Thymus (tissue), 11 donors: ENCODE measurements around the gene KAT8. TPM values are rescaled to one million over a fixed set of nuclear protein-coding genes. Genes with fewer than 3 reads are reported as not detected.

ENCODE experiments used
- DNase-seq, 9 donors: peaks; one replicate each; pipeline ENCODE4 v3.0.0-alpha.2; 2013; ENCODE audit warnings: low spot score in 9 of 9, low read depth in 6 of 9, missing footprints in 1 of 9
- H3K27ac ChIP-seq, 2 donors: one replicate each; pipeline ENCODE4 v1.5.1; 2013; ENCODE audit warnings: control low read depth in 1 of 2, low read depth in 1 of 2, low read length in 1 of 2, mild to moderate bottlenecking in 1 of 2, moderate library complexity in 1 of 2
- H3K27me3 ChIP-seq, 2 donors: one replicate each; pipeline ENCODE4 v1.5.1; 2013; ENCODE audit warnings: low read length in 1 of 2; ENCODE audit not compliant: control insufficient read depth in 2 of 2, insufficient read depth in 1 of 2
- H3K36me3 ChIP-seq, 2 donors: one replicate each; pipeline ENCODE4 v1.5.1; 2013; ENCODE audit warnings: low read length in 1 of 2, mild to moderate bottlenecking in 1 of 2, moderate library complexity in 1 of 2; ENCODE audit not compliant: control insufficient read depth in 2 of 2, insufficient read depth in 2 of 2
- H3K4me1 ChIP-seq, 2 donors: one replicate each; pipeline ENCODE4 v1.5.1; 2013; ENCODE audit warnings: low read length in 2 of 2; ENCODE audit not compliant: control insufficient read depth in 2 of 2, insufficient read depth in 2 of 2
- H3K4me3 ChIP-seq, 2 donors: one replicate each; pipeline ENCODE4 v1.5.1; 2013; ENCODE audit warnings: low read length in 2 of 2, control low read depth in 1 of 2, mild to moderate bottlenecking in 1 of 2
- H3K9me3 ChIP-seq, 2 donors: one replicate each; pipeline ENCODE4 v1.5.1; 2013; ENCODE audit warnings: low read length in 1 of 2, mild to moderate bottlenecking in 1 of 2; ENCODE audit not compliant: control insufficient read depth in 2 of 2, insufficient read depth in 1 of 2
- WGBS: extraction: QIAGEN DNeasy Blood & Tissue Kit; methylation state at CpG from one replicate; pipeline ENCODE4 v1.1.7; 2013; 5-methylcytosine and 5-hydroxymethylcytosine counted together
- polyA plus RNA-seq: library from polyadenylated mRNA; stranded (reverse); fragments of 200-250 nt; gene quantifications from one replicate; pipeline ENCODE4 v1.2.3, GENCODE V29; 2013
- total RNA-seq: library from RNA; stranded (reverse); fragments of 120-200 nt; gene quantifications from one replicate; pipeline ENCODE4 v1.2.4, GENCODE V29; 2013
- donor health status: healthy.

The KAT8 gene
- total and polyA plus RNA-seq, 2 donors = 62.3 to 72.9 TPM

- WGBS = over 99% methylated on average over 13 of the region's 13 CpGs
- peaks cover 57 to 62% of the 10 kb centered on the region in 2 donors for H3K36me3 ChIP-seq
- no peak overlapping the region for H3K27ac ChIP-seq
- peaks cover 9 to 10% of the 10 kb centered on the region in 2 donors for H3K4me1 ChIP-seq
- H3K9me3 ChIP-seq = no peaks in the 10 kb centered on the region
- H3K4me3 ChIP-seq = no peak overlapping the region
- no peaks in the 10 kb centered on the region for H3K27me3 ChIP-seq
- DNase-seq = no peak
Measured at GRCh38 chr16:31077024-31077423, 40.4 kb upstream of the KAT8 start.

GRCh38 chr16:31077592-31078396 is 39.7 kb upstream of the KAT8 start:
- Histone ChIP-seq H3K27ac (no peak overlapping the region), H3K36me3 (peaks cover 63 to 65% of the 10 kb centered on the region in 2 donors), H3K4me1 (peaks cover 4 to 5% of the 10 kb centered on the region in 2 donors), H3K4me3 (no peak overlapping the region), H3K9me3 (no peaks in the 10 kb centered on the region), H3K27me3 (no peaks in the 10 kb centered on the region)
- no peak for DNase-seq
- 98% methylated on average over 30 of the region's 30 CpGs for WGBS

DNA sequence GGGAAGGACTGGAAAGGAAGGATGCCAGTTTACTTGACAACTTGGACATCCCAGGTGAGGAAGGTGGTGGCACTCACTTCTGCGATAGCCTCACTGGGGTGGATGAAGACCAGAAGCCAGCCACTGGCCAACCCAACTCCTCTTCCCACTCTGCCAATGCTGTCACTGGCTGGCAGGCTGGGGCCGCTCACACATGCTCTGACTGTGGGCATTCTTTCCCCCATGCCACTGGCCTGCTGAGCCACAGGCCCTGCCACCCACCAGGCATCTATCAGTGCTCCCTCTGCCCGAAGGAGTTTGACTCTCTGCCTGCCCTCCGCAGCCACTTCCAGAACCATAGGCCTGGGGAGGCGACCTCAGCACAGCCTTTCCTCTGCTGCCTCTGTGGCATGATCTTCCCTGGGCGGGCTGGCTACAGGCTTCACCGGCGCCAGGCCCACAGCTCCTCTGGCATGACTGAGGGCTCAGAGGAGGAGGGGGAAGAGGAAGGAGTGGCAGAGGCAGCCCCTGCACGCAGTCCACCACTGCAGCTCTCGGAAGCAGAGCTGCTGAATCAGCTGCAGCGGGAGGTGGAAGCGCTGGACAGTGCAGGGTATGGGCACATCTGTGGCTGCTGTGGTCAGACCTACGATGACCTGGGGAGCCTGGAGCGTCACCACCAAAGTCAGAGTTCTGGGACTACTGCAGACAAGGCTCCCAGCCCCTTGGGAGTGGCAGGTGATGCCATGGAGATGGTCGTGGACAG is 38.7 kb upstream of the KAT8 start:
- no peak overlapping the region for H3K27ac ChIP-seq
- H3K36me3 ChIP-seq = peaks cover 65 to 70% of the 10 kb centered on the region in 2 donors
- no peaks in the 10 kb centered on the region for H3K27me3 ChIP-seq
- peaks cover 4 to 5% of the 10 kb centered on the region in 2 donors for H3K4me1 ChIP-seq
- WGBS = 98% methylated on average over 15 of the region's 15 CpGs
- H3K4me3 ChIP-seq = no peak overlapping the region
- H3K9me3 ChIP-seq = no peaks in the 10 kb centered on the region
- DNase-seq = no peak

DNA sequence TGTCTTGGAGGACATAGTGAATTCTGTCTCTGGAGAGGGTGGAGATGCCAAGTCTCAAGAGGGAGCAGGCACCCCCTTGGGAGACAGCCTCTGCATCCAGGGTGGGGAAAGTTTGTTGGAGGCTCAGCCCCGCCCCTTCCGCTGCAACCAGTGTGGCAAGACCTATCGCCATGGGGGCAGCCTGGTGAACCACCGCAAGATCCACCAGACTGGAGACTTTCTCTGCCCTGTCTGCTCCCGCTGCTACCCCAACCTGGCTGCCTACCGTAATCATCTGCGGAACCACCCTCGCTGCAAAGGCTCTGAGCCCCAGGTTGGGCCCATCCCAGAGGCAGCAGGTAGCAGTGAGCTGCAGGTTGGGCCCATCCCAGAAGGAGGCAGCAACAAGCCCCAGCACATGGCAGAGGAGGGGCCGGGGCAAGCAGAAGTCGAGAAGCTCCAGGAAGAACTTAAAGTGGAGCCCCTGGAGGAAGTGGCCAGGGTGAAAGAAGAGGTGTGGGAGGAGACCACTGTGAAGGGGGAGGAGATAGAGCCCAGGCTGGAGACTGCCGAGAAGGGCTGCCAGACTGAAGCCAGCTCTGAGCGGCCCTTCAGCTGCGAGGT is 38.0 kb upstream of the KAT8 start:
- Histone ChIP-seq H3K9me3 (no peaks in the 10 kb centered on the region), H3K27me3 (no peaks in the 10 kb centered on the region), H3K4me3 (no peak overlapping the region), H3K4me1 (peaks cover 4 to 5% of the 10 kb centered on the region in 2 donors), H3K36me3 (peaks cover 65 to 77% of the 10 kb centered on the region in 2 donors), H3K27ac (no peak overlapping the region)
- no peak for DNase-seq
- 90% methylated on average over 13 of the region's 13 CpGs for WGBS

DNA sequence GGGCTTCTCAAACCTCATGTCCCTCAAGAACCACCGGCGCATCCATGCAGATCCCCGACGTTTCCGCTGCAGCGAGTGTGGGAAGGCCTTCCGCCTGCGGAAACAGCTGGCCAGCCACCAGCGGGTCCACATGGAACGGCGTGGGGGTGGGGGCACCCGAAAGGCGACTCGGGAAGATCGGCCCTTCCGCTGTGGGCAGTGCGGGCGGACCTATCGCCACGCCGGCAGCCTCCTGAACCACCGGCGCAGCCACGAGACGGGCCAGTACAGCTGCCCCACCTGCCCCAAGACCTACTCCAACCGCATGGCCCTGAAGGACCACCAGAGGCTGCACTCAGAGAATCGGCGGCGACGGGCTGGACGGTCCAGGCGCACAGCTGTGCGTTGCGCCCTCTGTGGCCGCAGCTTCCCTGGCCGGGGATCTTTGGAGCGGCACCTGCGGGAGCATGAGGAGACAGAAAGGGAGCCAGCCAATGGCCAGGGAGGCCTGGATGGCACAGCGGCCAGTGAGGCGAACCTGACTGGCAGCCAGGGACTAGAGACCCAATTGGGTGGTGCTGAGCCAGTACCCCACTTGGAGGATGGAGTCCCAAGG is 37.3 kb upstream of the KAT8 start:
- no peaks in the 10 kb centered on the region for H3K27me3 ChIP-seq
- H3K4me1 ChIP-seq = peaks cover under 1 to 5% of the 10 kb centered on the region in 2 donors
- no peaks in the 10 kb centered on the region for H3K9me3 ChIP-seq
- no peak overlapping the region for H3K4me3 ChIP-seq
- DNase-seq = no peak
- peaks cover 65 to 84% of the 10 kb centered on the region in 2 donors for H3K36me3 ChIP-seq
- WGBS = 98% methylated on average over 40 of the region's 40 CpGs
- no peak overlapping the region for H3K27ac ChIP-seq

DNA sequence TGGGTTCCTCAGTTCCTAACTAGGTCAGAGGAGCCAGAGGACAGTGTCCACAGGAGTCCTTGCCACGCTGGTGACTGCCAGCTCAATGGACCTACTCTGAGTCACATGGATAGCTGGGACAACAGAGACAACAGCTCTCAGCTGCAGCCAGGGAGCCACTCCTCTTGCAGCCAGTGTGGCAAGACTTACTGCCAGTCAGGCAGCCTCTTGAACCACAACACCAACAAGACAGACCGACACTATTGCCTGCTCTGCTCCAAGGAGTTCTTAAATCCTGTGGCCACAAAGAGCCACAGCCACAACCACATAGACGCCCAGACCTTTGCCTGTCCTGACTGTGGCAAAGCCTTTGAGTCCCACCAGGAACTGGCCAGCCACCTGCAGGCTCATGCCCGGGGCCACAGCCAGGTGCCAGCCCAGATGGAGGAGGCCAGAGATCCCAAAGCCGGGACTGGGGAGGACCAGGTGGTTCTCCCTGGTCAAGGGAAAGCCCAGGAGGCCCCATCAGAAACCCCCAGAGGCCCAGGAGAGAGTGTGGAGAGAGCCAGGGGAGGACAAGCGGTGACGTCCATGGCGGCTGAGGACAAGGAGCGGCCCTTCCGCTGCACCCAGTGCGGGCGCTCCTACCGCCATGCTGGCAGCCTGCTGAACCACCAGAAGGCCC is 36.6 kb upstream of the KAT8 start:
- H3K4me1 ChIP-seq = no peaks in the 10 kb centered on the region
- no peak overlapping the region for H3K27ac ChIP-seq
- H3K9me3 ChIP-seq = no peaks in the 10 kb centered on the region
- WGBS = 96% methylated on average over 13 of the region's 13 CpGs
- H3K4me3 ChIP-seq = no peak overlapping the region
- no peaks in the 10 kb centered on the region for H3K27me3 ChIP-seq
- no peak for DNase-seq
- peaks cover 71 to 87% of the 10 kb centered on the region in 2 donors for H3K36me3 ChIP-seq

GRCh38 chr16:31081428-31082351 is 35.8 kb upstream of the KAT8 start:
- Histone ChIP-seq H3K4me3 (no peak overlapping the region), H3K4me1 (no peaks in the 10 kb centered on the region), H3K9me3 (no peaks in the 10 kb centered on the region), H3K27me3 (no peaks in the 10 kb centered on the region), H3K27ac (no peak overlapping the region), H3K36me3 (peaks cover 74 to 85% of the 10 kb centered on the region in 2 donors)
- DNase-seq = no peak
- 95% methylated on average over 26 of the region's 26 CpGs for WGBS
